Panc1 (cell line): ENCODE results near the gene KLF12.

Experiments
- POLR2AphosphoS5 ChIP-seq: IDR thresholded peaks from 2 replicates; pipeline ENCODE4 v1.6.1; 2012; ENCODE audit warnings: mild to moderate bottlenecking, low read depth, low read length, moderate library complexity
- SIN3A ChIP-seq: IDR thresholded peaks from 2 replicates; pipeline ENCODE4 v1.6.1; 2012; ENCODE audit warnings: low read depth, mild to moderate bottlenecking, low read length, moderate library complexity, borderline replicate concordance; ENCODE audit not compliant: insufficient read depth
- TCF7L2 ChIP-seq: IDR thresholded peaks from 2 replicates; pipeline ENCODE4 v1.6.1; 2011; ENCODE audit warnings: mild to moderate bottlenecking, low read depth, low read length, inconsistent platforms
- TF ChIP-seq, protein P1 (sequence below): fragments of 450-650 bp; IDR thresholded peaks from 2 replicates; pipeline ENCODE4 v1.5.1; 2017; ENCODE audit warnings: mild to moderate bottlenecking
- TF ChIP-seq, protein P2 (sequence below), 2 experiments: IDR thresholded peaks; 2 replicates each; pipeline ENCODE4 v1.6.1; 2011 to 2012; ENCODE audit warnings: low read depth in 2 of 2, control low read depth in 1 of 2, low read length in 1 of 2, mild to moderate bottlenecking in 1 of 2, moderate library complexity in 1 of 2; ENCODE audit not compliant: insufficient read depth in 1 of 2

DNA sequence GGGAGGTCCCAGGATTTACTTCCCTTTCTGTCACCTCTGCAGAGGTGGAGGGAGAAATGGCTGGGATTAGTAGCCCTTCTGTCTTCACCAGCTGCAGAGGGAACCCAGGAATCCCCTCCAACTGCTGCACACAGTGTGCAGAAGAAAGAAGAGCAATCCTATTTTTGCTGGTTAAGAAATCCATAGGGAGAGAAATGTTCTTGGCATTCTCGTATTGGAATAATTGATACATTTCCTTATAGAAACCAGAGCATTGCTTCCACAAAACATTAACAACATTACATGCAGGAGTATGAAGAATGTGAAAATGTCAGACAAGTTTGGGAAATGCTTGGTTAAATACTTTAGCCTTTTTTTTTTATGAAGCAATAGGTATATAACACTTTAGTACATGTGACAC is 48.3 kb upstream of the KLF12 start:
- TF ChIP-seq SIN3A: no peak
- TF ChIP-seq, protein P1, sequence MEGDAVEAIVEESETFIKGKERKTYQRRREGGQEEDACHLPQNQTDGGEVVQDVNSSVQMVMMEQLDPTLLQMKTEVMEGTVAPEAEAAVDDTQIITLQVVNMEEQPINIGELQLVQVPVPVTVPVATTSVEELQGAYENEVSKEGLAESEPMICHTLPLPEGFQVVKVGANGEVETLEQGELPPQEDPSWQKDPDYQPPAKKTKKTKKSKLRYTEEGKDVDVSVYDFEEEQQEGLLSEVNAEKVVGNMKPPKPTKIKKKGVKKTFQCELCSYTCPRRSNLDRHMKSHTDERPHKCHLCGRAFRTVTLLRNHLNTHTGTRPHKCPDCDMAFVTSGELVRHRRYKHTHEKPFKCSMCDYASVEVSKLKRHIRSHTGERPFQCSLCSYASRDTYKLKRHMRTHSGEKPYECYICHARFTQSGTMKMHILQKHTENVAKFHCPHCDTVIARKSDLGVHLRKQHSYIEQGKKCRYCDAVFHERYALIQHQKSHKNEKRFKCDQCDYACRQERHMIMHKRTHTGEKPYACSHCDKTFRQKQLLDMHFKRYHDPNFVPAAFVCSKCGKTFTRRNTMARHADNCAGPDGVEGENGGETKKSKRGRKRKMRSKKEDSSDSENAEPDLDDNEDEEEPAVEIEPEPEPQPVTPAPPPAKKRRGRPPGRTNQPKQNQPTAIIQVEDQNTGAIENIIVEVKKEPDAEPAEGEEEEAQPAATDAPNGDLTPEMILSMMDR: no peak
- no peak for TF ChIP-seq TCF7L2
- TF ChIP-seq POLR2AphosphoS5: no peak
- TF ChIP-seq, protein P2, sequence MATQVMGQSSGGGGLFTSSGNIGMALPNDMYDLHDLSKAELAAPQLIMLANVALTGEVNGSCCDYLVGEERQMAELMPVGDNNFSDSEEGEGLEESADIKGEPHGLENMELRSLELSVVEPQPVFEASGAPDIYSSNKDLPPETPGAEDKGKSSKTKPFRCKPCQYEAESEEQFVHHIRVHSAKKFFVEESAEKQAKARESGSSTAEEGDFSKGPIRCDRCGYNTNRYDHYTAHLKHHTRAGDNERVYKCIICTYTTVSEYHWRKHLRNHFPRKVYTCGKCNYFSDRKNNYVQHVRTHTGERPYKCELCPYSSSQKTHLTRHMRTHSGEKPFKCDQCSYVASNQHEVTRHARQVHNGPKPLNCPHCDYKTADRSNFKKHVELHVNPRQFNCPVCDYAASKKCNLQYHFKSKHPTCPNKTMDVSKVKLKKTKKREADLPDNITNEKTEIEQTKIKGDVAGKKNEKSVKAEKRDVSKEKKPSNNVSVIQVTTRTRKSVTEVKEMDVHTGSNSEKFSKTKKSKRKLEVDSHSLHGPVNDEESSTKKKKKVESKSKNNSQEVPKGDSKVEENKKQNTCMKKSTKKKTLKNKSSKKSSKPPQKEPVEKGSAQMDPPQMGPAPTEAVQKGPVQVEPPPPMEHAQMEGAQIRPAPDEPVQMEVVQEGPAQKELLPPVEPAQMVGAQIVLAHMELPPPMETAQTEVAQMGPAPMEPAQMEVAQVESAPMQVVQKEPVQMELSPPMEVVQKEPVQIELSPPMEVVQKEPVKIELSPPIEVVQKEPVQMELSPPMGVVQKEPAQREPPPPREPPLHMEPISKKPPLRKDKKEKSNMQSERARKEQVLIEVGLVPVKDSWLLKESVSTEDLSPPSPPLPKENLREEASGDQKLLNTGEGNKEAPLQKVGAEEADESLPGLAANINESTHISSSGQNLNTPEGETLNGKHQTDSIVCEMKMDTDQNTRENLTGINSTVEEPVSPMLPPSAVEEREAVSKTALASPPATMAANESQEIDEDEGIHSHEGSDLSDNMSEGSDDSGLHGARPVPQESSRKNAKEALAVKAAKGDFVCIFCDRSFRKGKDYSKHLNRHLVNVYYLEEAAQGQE (IDR thresholded peaks at IDR 0.05; ENCODE audit: insufficient read depth in 1 of 2, low read depth in 2 of 2, low read length in 1 of 2): no peak
